Breast epithelium (tissue), 3 donors: Measurements from ENCODE around the gene TSHR.

ENCODE experiments used
- POLR2A ChIP-seq: fragments of 450-650 bp; IDR thresholded peaks from one replicate; pipeline ENCODE4 v1.6.1; 2016; ENCODE audit warnings: antibody characterized with exemption, mild to moderate bottlenecking, moderate library complexity
- POLR2AphosphoS5 ChIP-seq, 3 donors: sonication (generic); formaldehyde crosslinking; IDR thresholded peaks; one replicate each; pipeline ENCODE4 v1.6.1; 2017; ENCODE audit warnings: antibody characterized with exemption in 3 of 3
- TF ChIP-seq, protein P1 (sequence below), 3 donors: fragments of 450-650 bp; IDR thresholded peaks; one replicate each; pipeline ENCODE4 v1.5.1; 2016 to 2017; ENCODE audit warnings: antibody characterized with exemption in 3 of 3, mild to moderate bottlenecking in 3 of 3, moderate library complexity in 3 of 3

DNA sequence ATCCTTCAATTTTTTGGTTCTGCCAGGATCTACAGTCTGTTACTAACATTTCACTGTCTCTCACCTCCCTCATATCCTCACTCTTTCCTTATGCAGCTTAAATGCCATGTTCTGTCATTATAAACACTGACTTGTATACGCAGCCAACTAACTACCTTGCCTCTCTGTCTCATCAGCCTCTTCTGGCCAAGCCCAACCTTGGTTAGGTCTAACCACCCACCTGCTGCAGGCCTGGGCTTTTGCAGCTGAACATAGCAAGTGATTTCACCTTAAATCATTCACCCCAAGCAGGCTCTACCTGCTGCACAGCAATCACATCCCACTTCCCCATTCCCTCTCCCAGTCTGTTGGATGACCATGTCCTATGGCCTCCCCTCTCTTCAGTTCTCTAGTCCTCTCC lies 173.8 kb downstream of the TSHR start:
- TF ChIP-seq, protein P1, sequence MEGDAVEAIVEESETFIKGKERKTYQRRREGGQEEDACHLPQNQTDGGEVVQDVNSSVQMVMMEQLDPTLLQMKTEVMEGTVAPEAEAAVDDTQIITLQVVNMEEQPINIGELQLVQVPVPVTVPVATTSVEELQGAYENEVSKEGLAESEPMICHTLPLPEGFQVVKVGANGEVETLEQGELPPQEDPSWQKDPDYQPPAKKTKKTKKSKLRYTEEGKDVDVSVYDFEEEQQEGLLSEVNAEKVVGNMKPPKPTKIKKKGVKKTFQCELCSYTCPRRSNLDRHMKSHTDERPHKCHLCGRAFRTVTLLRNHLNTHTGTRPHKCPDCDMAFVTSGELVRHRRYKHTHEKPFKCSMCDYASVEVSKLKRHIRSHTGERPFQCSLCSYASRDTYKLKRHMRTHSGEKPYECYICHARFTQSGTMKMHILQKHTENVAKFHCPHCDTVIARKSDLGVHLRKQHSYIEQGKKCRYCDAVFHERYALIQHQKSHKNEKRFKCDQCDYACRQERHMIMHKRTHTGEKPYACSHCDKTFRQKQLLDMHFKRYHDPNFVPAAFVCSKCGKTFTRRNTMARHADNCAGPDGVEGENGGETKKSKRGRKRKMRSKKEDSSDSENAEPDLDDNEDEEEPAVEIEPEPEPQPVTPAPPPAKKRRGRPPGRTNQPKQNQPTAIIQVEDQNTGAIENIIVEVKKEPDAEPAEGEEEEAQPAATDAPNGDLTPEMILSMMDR (IDR thresholded peaks at IDR 0.05): no peak
- TF ChIP-seq POLR2AphosphoS5 (IDR thresholded peaks at IDR 0.05): no peak
- no peak for TF ChIP-seq POLR2A
